Mucosa of descending colon (tissue), 3 donors: ENCODE results near the gene ZSCAN21. TPM values are rescaled to one million over a fixed set of nuclear protein-coding genes. Genes with fewer than 3 reads are reported as not detected.

Experiments used
- ATAC-seq: fragments of 200-7000 bp; cut with Tn5 transposase; one replicate; pipeline ENCODE4 v1.9.1; 2020; ENCODE audit warnings: mild to moderate bottlenecking, moderate library complexity
- DNase-seq, 3 donors: peaks; one replicate each; pipeline ENCODE4 v3.0.0-alpha.2; 2020
- H3K36me3 ChIP-seq: fragments of 200-600 bp; one replicate; pipeline ENCODE4 v1.8.0; 2021; ENCODE audit warnings: low read depth, mild to moderate bottlenecking
- H3K4me1 ChIP-seq: fragments of 200-600 bp; one replicate; pipeline ENCODE4 v1.8.0; 2021; ENCODE audit warnings: low read depth, mild to moderate bottlenecking
- H3K4me3 ChIP-seq: fragments of 200-600 bp; one replicate; pipeline ENCODE4 v1.8.0; 2021; ENCODE audit warnings: mild to moderate bottlenecking
- H3K9me3 ChIP-seq: fragments of 200-600 bp; one replicate; pipeline ENCODE4 v1.8.0; 2021; ENCODE audit warnings: mild to moderate bottlenecking
- CTCF ChIP-seq: fragments of 200-600 bp; IDR thresholded peaks from one replicate; pipeline ENCODE4 v1.8.0; 2022; ENCODE audit warnings: antibody characterized with exemption, mild to moderate bottlenecking
- intact Hi-C, 2 donors: fragments of 100-400 bp; cut with DNase I in 1 of 2; cut with micrococcal nuclease in 1 of 2; formaldehyde crosslinking; loops; one replicate each; pipeline versions ENCODE4 v1.11.0 to v1.11.1; 2022; cut with DNase I, micrococcal nuclease
- total RNA-seq, 3 donors: library from RNA; stranded (reverse); fragmentation: NEBNext Ultra II Directional in 2 of 3; extraction: Animal tissue kit (Norgen Biotek cat#: 25700) in 2 of 3; gene quantifications; one replicate each; pipeline versions ENCODE4 v1.2.1 to v1.2.4, GENCODE V29; 2021 to 2023
- donor health status: DM: no; HTN: no; CAD: no; lungs with moderate emphysema.
- donor health status: DM: no; HTN: no; CAD: no.
- donor health status: DM: no; HTN: yes; CAD: no.

ZSCAN21 gene
- total RNA-seq, 3 donors from 2014 or later = 6.9 to 13.9 (median 7.7) TPM

GRCh38 chr7:100101016-100101862 lies 51.7 kb downstream of the ZSCAN21 start, which contains the start of the genes AP4M1 and MCM7:
TSS of gene AP4M1 (plus strand) at chr7:100101643. CDS start at chr7:100101715, 72 bp downstream.
TSS of gene MCM7 (minus strand) at chr7:100101397. CDS start at chr7:100101294, 103 bp downstream.
- Histone ChIP-seq H3K36me3 (peaks cover 5% of the 10 kb centered on the region), H3K4me1 (peaks cover 9% of the 10 kb centered on the region), H3K4me3 (peak within 1 kb of the TSS; percentile 87), H3K9me3 (no peaks in the 10 kb centered on the region)
- DNase-seq (peak; percentile 97 to 99 (median 99)), ATAC-seq (peak; percentile 91)
- TF ChIP-seq CTCF = no peak
- intact Hi-C loops = no loop called here

- Histone ChIP-seq H3K9me3 (no peaks in the 10 kb centered on the region), H3K4me1 (peaks cover 9% of the 10 kb centered on the region), H3K4me3 (no peak overlapping the region), H3K36me3 (no peaks in the 10 kb centered on the region)
- intact Hi-C loops = no loop called here
- no peak for DNase-seq
- TF ChIP-seq CTCF = no peak
- ATAC-seq = no peak
Measured at GRCh38 chr7:100102950-100103840, 53.6 kb downstream of the ZSCAN21 start.

GRCh38 chr7:100105534-100105933 lies 56.0 kb downstream of the ZSCAN21 start:
- no peak for ATAC-seq
- Histone ChIP-seq H3K4me3 (no peak overlapping the region), H3K36me3 (no peaks in the 10 kb centered on the region), H3K9me3 (no peaks in the 10 kb centered on the region), H3K4me1 (peaks cover 3% of the 10 kb centered on the region)
- no peak for DNase-seq
- intact Hi-C loops = no loop called here
- TF ChIP-seq CTCF = no peak

- no peak for TF ChIP-seq CTCF
- DNase-seq (no peak), ATAC-seq (no peak)
- Histone ChIP-seq H3K4me3 (no peak overlapping the region), H3K36me3 (no peaks in the 10 kb centered on the region), H3K4me1 (peaks cover 3% of the 10 kb centered on the region), H3K9me3 (no peaks in the 10 kb centered on the region)
- intact Hi-C loops = no loop called here
Measured at GRCh38 chr7:100106633-100107032, 57.1 kb downstream of the ZSCAN21 start.

- H3K4me3 ChIP-seq = no peak overlapping the region
- no peaks in the 10 kb centered on the region for H3K9me3 ChIP-seq
- DNase-seq (no peak), ATAC-seq (no peak)
- H3K4me1 ChIP-seq = peaks cover 3% of the 10 kb centered on the region
- no peak for TF ChIP-seq CTCF
- intact Hi-C loops = no loop called here
- H3K36me3 ChIP-seq = no peaks in the 10 kb centered on the region
Measured at GRCh38 chr7:100107125-100107737, 57.7 kb downstream of the ZSCAN21 start.
